ACC112 (cell line): ENCODE results near the gene CYP27A1.

Experiments
- H2AFZ ChIP-seq: fragments of 200-600 bp; sonication (generic); one replicate; pipeline ENCODE4 v1.6.0; 2017; ENCODE audit warnings: antibody characterized with exemption, low read length; ENCODE audit not compliant: unreplicated experiment
- H3K27ac ChIP-seq: fragments of 200-600 bp; sonication (generic); 2 replicates; pipeline ENCODE4 v1.5.1; 2014; ENCODE audit warnings: low read depth, mild to moderate bottlenecking, antibody characterized with exemption, low read length, moderate library complexity
- H3K27me3 ChIP-seq: fragments of 200-600 bp; sonication (generic); 2 replicates; pipeline ENCODE4 v1.6.1; 2014; ENCODE audit warnings: mild to moderate bottlenecking, antibody characterized with exemption, low read length, moderate library complexity, mixed read lengths; ENCODE audit not compliant: insufficient read depth
- H3K36me3 ChIP-seq: fragments of 200-600 bp; sonication (generic); 2 replicates; pipeline ENCODE4 v1.6.1; 2016; ENCODE audit warnings: mild to moderate bottlenecking, antibody characterized with exemption, low read length, moderate library complexity, mixed read lengths; ENCODE audit not compliant: insufficient read depth
- H3K4me1 ChIP-seq: fragments of 200-600 bp; sonication (generic); one replicate; pipeline ENCODE4 v1.6.1; 2016; ENCODE audit warnings: low read length, mixed read lengths; ENCODE audit not compliant: insufficient read depth, unreplicated experiment, control insufficient read depth
- H3K4me3 ChIP-seq: fragments of 200-600 bp; sonication (generic); 2 replicates; pipeline ENCODE4 v1.5.1; 2014; ENCODE audit warnings: mild to moderate bottlenecking, low read depth, low read length
- H3K79me2 ChIP-seq: fragments of 200-600 bp; sonication (generic); one replicate; pipeline ENCODE4 v1.6.0; 2016; ENCODE audit warnings: low read length; ENCODE audit not compliant: control insufficient read depth, unreplicated experiment, insufficient read depth

CYP27A1 gene

DNA sequence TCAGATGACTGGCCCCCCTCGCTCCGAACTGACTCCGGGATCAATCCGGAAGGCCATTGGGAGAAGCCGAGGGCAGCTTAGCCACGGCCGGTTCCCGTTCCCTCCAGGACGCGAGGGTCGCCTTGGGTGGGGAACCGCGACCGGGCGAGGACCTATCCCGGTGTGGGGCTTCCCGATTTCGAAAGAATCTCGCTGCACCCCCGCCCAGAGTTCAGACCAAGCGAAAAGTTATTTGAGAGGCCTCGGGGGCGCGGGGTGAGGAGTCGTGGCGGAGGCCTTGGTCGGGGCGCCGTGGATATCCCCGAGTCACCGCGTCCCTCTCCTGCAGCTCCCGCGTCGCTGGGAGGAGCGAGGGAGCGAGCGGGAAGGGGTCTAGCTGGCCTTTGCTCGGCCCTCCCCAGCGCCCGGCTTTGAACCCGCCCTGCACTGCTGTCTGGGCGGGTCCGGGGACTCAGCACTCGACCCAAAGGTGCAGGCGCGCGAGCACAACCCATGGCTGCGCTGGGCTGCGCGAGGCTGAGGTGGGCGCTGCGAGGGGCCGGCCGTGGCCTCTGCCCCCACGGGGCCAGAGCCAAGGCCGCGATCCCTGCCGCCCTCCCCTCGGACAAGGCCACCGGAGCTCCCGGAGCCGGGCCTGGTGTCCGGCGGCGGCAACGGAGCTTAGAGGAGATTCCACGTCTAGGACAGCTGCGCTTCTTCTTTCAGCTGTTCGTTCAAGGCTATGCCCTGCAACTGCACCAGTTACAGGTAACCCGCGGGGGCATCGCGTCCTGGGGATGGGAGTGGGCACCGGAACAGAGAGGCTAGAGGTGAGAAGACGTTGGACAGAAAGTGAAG, at the start of gene CYP27A1:
CYP27A1 (plus strand) TSS at position 457 of the 837 bp plus-strand sequence; CDS start at position 493, 36 bp downstream.
- no peaks in the 10 kb centered on the region for H3K27me3 ChIP-seq
- H3K36me3 ChIP-seq: no peaks in the 10 kb centered on the region; the same call in 1 of the 2 replicates
- no peak within 1 kb of the TSS for H3K27ac ChIP-seq
- H3K4me3 ChIP-seq: peak within 1 kb of the TSS; percentile 74
- no peaks in the 10 kb centered on the region for H3K79me2 ChIP-seq
- H2AFZ ChIP-seq: peak within 1 kb of the TSS; percentile 66
- peaks cover 6% of the 10 kb centered on the region for H3K4me1 ChIP-seq

DNA sequence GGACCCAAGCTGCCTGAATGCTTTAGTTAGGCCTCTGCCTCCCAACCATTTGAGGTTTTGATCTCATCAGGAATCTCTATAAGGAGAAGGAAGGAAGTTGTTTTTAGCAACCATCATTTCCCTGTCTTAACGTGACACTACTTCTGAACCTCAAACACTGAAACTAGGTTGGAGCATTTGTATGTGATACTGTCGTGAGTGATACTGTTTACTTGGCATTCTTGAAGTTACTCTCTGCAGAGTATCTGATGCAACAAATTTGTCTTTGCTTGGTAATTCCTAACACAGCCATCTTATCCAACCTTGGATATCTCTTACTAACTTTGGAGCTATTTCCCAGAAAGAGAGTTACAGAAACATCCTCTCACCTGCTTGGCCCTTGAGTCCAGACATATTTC, 49.2 kb upstream of the CYP27A1 start:
- Histone ChIP-seq H3K36me3 (no peaks in the 10 kb centered on the region), H3K79me2 (peaks cover 41% of the 10 kb centered on the region), H3K27me3 (no peaks in the 10 kb centered on the region), H2AFZ (no peak overlapping the region), H3K4me1 (peaks cover 39% of the 10 kb centered on the region), H3K4me3 (no peak overlapping the region), H3K27ac (peak overlapping the region; percentile 96)

DNA sequence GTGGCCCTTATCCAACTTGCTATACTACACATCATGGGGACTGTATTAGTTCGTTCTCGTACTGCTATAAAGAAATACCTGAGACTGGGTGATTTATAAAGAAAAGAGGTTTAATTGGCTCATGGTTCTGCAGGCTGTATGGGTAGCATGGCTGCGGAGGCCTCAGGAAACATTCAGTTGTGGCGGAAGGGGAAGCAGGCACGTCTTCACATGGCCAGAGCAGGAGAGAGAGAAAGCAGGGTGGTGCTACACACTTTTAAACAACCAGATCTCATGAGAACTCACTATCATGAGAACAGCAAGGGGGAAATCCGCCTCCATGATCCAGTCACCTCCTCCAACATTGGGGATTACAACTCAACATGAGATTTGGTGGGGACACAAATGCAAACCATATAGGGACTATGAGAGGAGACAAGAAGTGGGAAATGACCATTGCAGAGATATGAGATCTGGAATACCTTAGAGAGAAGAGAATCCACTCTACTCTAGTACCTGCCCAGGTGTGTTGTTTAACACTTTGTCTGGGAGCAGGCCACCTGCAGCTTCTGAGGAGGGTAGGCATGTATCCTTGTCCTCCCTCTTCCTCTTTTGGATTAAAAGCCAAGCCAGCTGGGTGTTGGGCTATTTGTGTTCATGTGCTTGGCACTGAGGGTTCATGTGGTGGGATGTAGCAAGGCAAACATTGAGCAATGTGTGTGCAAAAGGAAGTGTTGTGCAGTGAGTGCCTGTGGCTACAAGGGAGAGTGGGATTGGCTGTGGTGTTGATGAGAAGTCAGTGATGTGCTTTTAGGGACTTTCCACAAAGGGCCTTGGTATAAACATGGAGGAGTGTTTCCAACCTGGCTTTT, 48.6 kb upstream of the CYP27A1 start:
- H3K4me3 ChIP-seq: no peak overlapping the region
- no peak overlapping the region for H2AFZ ChIP-seq
- peak overlapping the region; percentile 96 for H3K27ac ChIP-seq
- no peaks in the 10 kb centered on the region for H3K27me3 ChIP-seq
- H3K79me2 ChIP-seq: peaks cover 41% of the 10 kb centered on the region
- no peaks in the 10 kb centered on the region for H3K36me3 ChIP-seq
- peaks cover 39% of the 10 kb centered on the region for H3K4me1 ChIP-seq

DNA sequence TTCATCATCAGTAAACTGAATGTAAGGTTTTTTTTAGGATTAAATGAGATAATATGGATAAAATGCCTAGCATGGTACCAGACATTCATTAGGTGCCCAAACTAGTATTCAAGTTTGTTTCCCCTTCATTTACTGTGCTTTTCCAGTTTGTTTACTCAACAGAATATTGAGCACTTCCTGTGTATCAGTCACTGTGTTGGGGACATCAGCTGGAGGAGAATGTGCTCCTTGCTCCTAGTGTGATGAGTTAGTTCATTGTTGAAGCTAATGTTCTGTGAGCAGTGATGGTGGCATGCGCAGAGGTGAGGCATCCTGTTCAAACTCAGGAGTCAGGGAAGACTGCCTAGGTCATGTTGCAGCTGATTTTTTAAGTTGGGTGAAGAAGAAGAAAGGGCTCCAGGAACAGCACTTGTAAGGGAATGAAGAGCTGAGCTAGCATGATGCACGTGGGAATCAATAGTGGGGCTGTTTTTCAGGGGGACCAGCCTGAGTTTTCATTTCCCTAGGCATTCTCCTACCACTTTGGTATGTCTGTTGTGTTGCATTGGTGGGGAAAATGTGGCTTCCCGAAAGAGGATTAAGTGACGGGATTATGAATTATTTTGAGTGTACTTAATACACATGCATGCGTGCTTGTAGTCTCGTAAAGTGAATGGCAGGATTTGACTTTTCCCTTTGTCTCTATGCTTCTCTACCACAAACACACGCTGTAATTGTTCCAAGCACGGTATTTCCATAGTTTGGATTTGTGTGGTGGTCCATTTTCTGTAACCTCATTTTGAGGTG, 47.6 kb upstream of the CYP27A1 start:
- peaks cover 39% of the 10 kb centered on the region for H3K4me1 ChIP-seq
- H3K36me3 ChIP-seq: 0 out of 2 replicates have a peak, but pooled peaks cover 4% of the 10 kb centered on the region
- no peak overlapping the region for H2AFZ ChIP-seq
- no peaks in the 10 kb centered on the region for H3K27me3 ChIP-seq
- H3K4me3 ChIP-seq: no peak overlapping the region
- H3K79me2 ChIP-seq: peaks cover 37% of the 10 kb centered on the region
- H3K27ac ChIP-seq: peak overlapping the region; percentile 96

DNA sequence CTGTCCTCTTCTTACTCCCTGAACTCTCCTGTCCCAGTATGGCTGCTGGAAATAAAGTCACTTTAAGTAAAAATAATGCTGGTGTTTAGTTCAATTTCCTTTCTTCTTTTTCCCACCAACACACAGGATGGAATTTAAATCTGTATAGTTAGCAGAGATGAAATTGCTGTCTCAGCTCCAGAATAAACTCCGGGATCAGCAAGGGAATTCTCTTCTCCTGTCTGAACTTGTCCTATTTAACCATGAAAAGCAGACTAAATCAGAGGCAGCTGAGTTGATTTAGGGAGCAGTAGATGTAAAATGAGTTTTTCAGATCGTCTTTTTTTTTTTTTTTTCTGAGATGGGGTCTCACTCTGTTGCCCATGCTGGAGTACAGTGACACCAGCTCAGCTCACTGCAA, 45.4 kb upstream of the CYP27A1 start:
- H3K4me3 ChIP-seq: no peak overlapping the region
- H2AFZ ChIP-seq: no peak overlapping the region
- peaks cover 34% of the 10 kb centered on the region for H3K79me2 ChIP-seq
- H3K27me3 ChIP-seq: no peaks in the 10 kb centered on the region
- no peak overlapping the region for H3K27ac ChIP-seq
- H3K4me1 ChIP-seq: peaks cover 31% of the 10 kb centered on the region
- H3K36me3 ChIP-seq: peaks cover 7% of the 10 kb centered on the region; the same call in 1 of the 2 replicates

DNA sequence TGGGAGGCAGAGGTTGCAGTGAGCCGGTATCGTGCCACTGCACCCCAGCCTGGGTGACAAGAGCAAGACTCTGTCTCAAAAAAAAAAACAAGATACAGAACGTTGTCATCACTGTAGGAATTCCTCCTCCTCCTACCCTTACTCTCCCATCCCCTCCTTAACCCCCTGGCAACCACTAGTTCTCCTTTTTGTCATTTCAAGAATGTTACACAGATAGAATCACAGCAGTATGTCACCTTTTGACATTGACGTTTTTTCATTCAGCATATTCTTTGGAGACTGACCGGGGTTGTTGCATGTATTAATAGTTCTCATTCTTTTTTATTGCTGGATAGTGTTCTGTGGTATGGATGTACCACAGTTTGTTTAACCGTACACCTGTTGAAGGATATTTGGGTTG, 38.9 kb upstream of the CYP27A1 start:
- peaks cover 3% of the 10 kb centered on the region for H3K4me1 ChIP-seq
- H3K27me3 ChIP-seq: no peaks in the 10 kb centered on the region
- no peak overlapping the region for H3K27ac ChIP-seq
- peaks cover 2% of the 10 kb centered on the region for H3K79me2 ChIP-seq
- H3K36me3 ChIP-seq: peaks cover 33% of the 10 kb centered on the region
- H2AFZ ChIP-seq: no peak overlapping the region
- no peak overlapping the region for H3K4me3 ChIP-seq

DNA sequence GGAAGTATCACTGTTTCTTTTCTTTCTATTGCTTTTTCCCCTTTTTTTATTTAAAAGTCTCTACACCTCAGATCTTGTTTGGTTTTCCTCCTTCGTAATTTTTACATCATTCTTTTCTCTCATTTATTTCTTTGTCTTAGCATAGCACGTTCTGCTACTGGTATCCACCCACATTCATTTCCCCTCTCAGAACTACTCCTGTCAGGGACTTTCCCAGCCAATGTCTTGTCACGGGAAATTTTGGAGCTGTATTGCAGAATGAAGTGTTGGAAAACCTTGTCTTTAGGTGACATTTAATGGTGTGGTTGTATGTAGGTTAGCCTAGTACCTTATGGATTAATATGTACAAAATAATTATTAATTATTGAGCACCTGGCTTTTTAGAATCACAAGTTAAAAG, 37.3 kb upstream of the CYP27A1 start:
- H3K27ac ChIP-seq: no peak overlapping the region
- H3K36me3 ChIP-seq: peaks cover 38% of the 10 kb centered on the region
- no peaks in the 10 kb centered on the region for H3K27me3 ChIP-seq
- H3K4me1 ChIP-seq: peaks cover 3% of the 10 kb centered on the region
- no peak overlapping the region for H3K4me3 ChIP-seq
- H3K79me2 ChIP-seq: peaks cover 2% of the 10 kb centered on the region
- no peak overlapping the region for H2AFZ ChIP-seq

DNA sequence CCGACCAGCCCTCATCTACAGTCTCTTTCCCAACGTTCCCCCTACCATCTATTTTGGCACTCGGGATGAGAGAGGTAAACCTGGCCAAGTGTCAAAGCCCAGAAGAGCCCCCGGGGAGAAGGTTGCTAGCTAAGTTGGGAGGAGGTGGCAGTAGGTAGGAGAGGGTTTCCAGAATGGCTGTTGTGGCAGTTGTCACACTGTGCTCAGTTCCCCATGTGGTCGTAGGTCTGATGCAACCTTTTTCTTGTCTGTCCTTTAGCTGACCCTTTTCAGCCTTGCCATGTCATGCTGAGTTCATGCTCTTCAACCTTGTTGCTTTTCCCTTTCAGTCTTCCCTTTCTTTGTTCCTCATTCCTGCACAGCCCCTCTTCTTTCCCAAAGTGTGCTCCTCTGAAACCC, 36.8 kb upstream of the CYP27A1 start:
- peaks cover 2% of the 10 kb centered on the region for H3K79me2 ChIP-seq
- H2AFZ ChIP-seq: no peak overlapping the region
- no peak overlapping the region for H3K27ac ChIP-seq
- H3K4me1 ChIP-seq: peaks cover 3% of the 10 kb centered on the region
- H3K27me3 ChIP-seq: no peaks in the 10 kb centered on the region
- H3K36me3 ChIP-seq: peaks cover 43% of the 10 kb centered on the region
- no peak overlapping the region for H3K4me3 ChIP-seq

DNA sequence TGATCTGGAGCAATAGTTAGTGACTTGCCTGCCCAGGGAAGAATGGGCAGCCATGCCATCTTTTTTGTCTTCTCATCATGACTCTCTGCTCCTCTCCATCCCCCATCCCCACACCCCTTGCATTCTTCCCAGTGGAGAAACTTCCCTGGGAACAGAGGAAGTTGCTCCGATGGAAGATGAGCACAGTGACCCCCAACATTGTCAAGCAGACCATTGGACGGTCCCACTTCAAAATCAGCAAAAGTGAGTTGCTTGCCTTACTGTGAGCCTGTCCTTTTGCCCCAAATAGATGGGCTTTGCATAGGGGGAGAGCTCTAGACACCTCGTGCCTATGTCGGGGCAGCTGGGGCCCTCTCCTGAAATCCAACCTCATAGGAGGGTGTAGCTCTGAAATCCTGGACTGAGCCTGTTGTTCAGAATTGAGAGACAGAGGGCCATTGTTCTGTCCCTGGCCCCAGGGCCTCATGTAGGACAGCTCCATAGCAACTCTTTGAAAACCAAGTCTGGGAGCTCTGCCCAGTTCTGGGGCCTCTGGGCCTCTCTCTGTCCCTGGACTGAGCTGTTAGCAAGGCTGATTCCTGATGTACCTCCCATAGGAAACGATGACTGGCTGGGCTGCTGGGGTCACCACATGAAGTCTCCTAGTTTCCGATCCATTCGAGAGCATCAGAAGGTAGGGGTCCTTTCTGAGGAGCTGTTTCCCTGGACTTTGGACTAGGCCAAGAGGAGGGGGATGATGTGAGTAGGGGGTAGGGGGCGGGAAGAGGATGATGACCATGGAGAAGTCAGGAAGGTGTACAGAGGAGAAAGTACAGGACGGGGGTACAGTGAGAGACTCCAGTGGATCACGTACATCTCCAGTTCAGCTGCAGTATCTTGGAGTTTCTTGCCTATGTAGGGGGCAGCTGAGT, 36.1 kb upstream of the CYP27A1 start:
- Histone ChIP-seq H3K79me2 (peaks cover 2% of the 10 kb centered on the region), H2AFZ (no peak overlapping the region), H3K4me3 (no peak overlapping the region), H3K27ac (no peak overlapping the region), H3K36me3 (peaks cover 45% of the 10 kb centered on the region), H3K27me3 (no peaks in the 10 kb centered on the region), H3K4me1 (peaks cover 3% of the 10 kb centered on the region)
